ENCODE data around the gene PYM1.

DNA sequence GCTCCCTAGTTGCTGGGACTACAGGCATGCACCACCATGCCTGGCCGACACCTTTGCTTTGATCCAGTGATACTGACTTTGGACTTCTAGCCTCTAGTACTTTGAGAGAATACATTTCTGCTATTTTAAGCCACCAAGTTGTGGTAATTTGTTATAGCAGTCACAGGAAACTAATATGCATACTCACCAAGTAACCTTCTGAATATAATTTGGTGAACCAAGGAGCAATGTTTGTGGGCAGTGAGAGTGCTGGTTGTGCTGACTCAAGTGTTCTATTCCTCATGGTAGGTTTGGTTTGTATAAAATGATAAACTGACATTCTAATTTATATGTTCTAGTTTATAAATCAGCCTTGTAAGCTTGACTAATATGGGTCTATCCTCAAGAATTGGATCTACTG lies 42.6 kb downstream of the PYM1 start:
- no peak for TF ChIP-seq EZH2 (IDR thresholded peaks at IDR 0.05; ENCODE audit: borderline replicate concordance, low read length)
- TF ChIP-seq, protein P1, sequence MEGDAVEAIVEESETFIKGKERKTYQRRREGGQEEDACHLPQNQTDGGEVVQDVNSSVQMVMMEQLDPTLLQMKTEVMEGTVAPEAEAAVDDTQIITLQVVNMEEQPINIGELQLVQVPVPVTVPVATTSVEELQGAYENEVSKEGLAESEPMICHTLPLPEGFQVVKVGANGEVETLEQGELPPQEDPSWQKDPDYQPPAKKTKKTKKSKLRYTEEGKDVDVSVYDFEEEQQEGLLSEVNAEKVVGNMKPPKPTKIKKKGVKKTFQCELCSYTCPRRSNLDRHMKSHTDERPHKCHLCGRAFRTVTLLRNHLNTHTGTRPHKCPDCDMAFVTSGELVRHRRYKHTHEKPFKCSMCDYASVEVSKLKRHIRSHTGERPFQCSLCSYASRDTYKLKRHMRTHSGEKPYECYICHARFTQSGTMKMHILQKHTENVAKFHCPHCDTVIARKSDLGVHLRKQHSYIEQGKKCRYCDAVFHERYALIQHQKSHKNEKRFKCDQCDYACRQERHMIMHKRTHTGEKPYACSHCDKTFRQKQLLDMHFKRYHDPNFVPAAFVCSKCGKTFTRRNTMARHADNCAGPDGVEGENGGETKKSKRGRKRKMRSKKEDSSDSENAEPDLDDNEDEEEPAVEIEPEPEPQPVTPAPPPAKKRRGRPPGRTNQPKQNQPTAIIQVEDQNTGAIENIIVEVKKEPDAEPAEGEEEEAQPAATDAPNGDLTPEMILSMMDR (IDR thresholded peaks at IDR 0.05; ENCODE audit: low read length) = no peak

All from OCI-LY1 (cell line).